HCT116 (cell line): ENCODE data around the gene SMPX. TPM values are rescaled to one million over a fixed set of nuclear protein-coding genes. Genes with fewer than 3 reads are reported as not detected.

ENCODE experiments used
- ATAC-seq: fragments of 200-7000 bp; cut with Tn5 transposase; 2 replicates; pipeline ENCODE4 v1.9.1; 2020; ENCODE audit warnings: mild to moderate bottlenecking, moderate library complexity
- BruUV-seq: library from RNA; stranded (reverse); fragments of 400-500 nt; replicated peaks from 2 replicates; lab custom pipeline; 2021; lab: Mats Ljungman, UMichigan
- CTCF ChIA-PET: fragments of 300-600 bp; sonication (Branson Sonifier 250); formaldehyde crosslinking; loops from one replicate; lab custom pipeline; 2021; ENCODE audit warnings: antibody characterized with exemption; lab: Charles Lee
- POLR2A ChIA-PET: fragments of 300-600, 350-600 bp; sonication (Branson Sonifier 250); formaldehyde crosslinking; loops from one replicate; lab custom pipeline; 2021; ENCODE audit warnings: antibody characterized with exemption; lab: Charles Lee
- RAD21 ChIA-PET, 2 experiments: fragments of 300-600 bp; sonication (Branson Sonifier 250); formaldehyde crosslinking; loops; one replicate each; lab custom pipeline; 2023; ENCODE audit warnings: low total read pairs in 2 of 2; ENCODE audit not compliant: uncharacterized antibody in 2 of 2, unreplicated experiment in 2 of 2, low non-redundant PET in 1 of 2; lab: Charles Lee
- DNase-seq: peaks from one replicate; pipeline ENCODE4 v3.0.0-alpha.2; 2010; ENCODE audit warnings: low read depth, low spot score
- H2AFZ ChIP-seq: fragments of 200-600 bp; shearing (Covaris generic), sonication (generic); 2 replicates; pipeline ENCODE4 v1.6.1; 2017; ENCODE audit warnings: low read depth, mixed run types, mixed read lengths, antibody characterized with exemption, low read length; ENCODE audit not compliant: poor library complexity, severe bottlenecking
- H3K27ac ChIP-seq: 2 replicates; pipeline ENCODE4 v1.5.1; 2012; ENCODE audit warnings: low read depth, low read length
- H3K27me3 ChIP-seq: fragments of 200-600 bp; sonication (generic); 2 replicates; pipeline ENCODE4 v1.6.1; 2016; ENCODE audit warnings: mixed run types, low read length, mixed read lengths; ENCODE audit not compliant: insufficient read depth
- H3K36me3 ChIP-seq, 2 experiments: fragments of 200-500 bp in 1 of 2; fragments of 200-600 bp in 1 of 2; sonication (Bioruptor generic) in 1 of 2; sonication (generic) in 1 of 2; 2 replicates each; pipeline versions ENCODE4 v1.5.1 to v1.6.1; 2014 to 2016; ENCODE audit warnings: low read length in 2 of 2, inconsistent platforms in 1 of 2, mixed read lengths in 1 of 2, mixed run types in 1 of 2; ENCODE audit not compliant: insufficient read depth in 2 of 2, control insufficient read depth in 1 of 2
- H3K4me1 ChIP-seq, 2 experiments: fragments of 200-600 bp in 1 of 2; sonication (generic) in 1 of 2; 2 replicates each; pipeline versions ENCODE4 v1.5.1 to v1.6.1; 2012 to 2017; ENCODE audit warnings: low read length in 2 of 2, inconsistent platforms in 1 of 2, mild to moderate bottlenecking in 1 of 2, mixed read lengths in 1 of 2, mixed run types in 1 of 2, moderate library complexity in 1 of 2; ENCODE audit not compliant: insufficient read depth in 2 of 2, control insufficient read depth in 1 of 2
- H3K4me2 ChIP-seq: fragments of 200-600 bp; sonication (generic); 2 replicates; pipeline ENCODE4 v1.6.1; 2017; ENCODE audit warnings: mixed run types, low read length, mixed read lengths
- H3K4me3 ChIP-seq, 2 experiments: fragments of 200-600 bp in 1 of 2; sonication (generic) in 1 of 2; replicated peaks in 1 of 2; 2 replicates each; pipeline ENCODE4 v1.5.1; 2011 to 2016; ENCODE audit warnings: low read length in 2 of 2, control low read depth in 1 of 2, low read depth in 1 of 2, mild to moderate bottlenecking in 1 of 2, mixed read lengths in 1 of 2, mixed run types in 1 of 2
- H3K79me2 ChIP-seq: fragments of 200-600 bp; sonication (generic); 2 replicates; pipeline ENCODE4 v1.6.1; 2017; ENCODE audit warnings: mild to moderate bottlenecking, mixed run types, low read length, moderate library complexity, mixed read lengths; ENCODE audit not compliant: insufficient read depth
- H3K9ac ChIP-seq: fragments of 200-600 bp; sonication (generic); 2 replicates; pipeline ENCODE4 v1.6.1; 2016; ENCODE audit warnings: low read length, mixed read lengths
- H3K9me2 ChIP-seq: fragments of 200-600 bp; sonication (generic), shearing (Covaris generic); 2 replicates; pipeline ENCODE4 v1.6.1; 2017; ENCODE audit warnings: mixed run types, mild to moderate bottlenecking, moderate library complexity; ENCODE audit not compliant: insufficient read depth
- H3K9me3 ChIP-seq, 2 experiments: fragments of 200-500 bp in 1 of 2; fragments of 200-600 bp in 1 of 2; sonication (Bioruptor generic) in 1 of 2; sonication (generic) in 1 of 2; 2 replicates each; pipeline ENCODE4 v1.6.1; 2014 to 2017; ENCODE audit warnings: low read length in 2 of 2, mixed read lengths in 2 of 2, inconsistent platforms in 1 of 2, low read depth in 1 of 2, mild to moderate bottlenecking in 1 of 2, mixed run types in 1 of 2, moderate library complexity in 1 of 2; ENCODE audit not compliant: control insufficient read depth in 1 of 2, insufficient read depth in 1 of 2
- H4K20me1 ChIP-seq: fragments of 200-600 bp; sonication (generic), shearing (Covaris generic); 2 replicates; pipeline ENCODE4 v1.6.1; 2017; ENCODE audit warnings: mixed run types, mild to moderate bottlenecking, moderate library complexity; ENCODE audit not compliant: insufficient read depth
- ATF3 ChIP-seq: IDR thresholded peaks from 2 replicates; pipeline ENCODE4 v1.6.1; 2012
- CEBPB ChIP-seq: IDR thresholded peaks from 2 replicates; pipeline ENCODE4 v1.6.1; 2012; ENCODE audit warnings: low read depth
- CTCF ChIP-seq, 3 experiments: fragments of 200-600 bp in 1 of 3; sonication (generic) in 1 of 3; IDR thresholded peaks in 2 of 3; conservative IDR thresholded peaks in 1 of 3; 2 replicates each; pipeline ENCODE4 v1.5.1; 2012 to 2017; ENCODE audit warnings: low read depth in 2 of 3, low read length in 2 of 3, antibody characterized with exemption in 1 of 3, borderline replicate concordance in 1 of 3, control low read depth in 1 of 3, mild to moderate bottlenecking in 1 of 3, mixed read lengths in 1 of 3, mixed run types in 1 of 3, moderate library complexity in 1 of 3; ENCODE audit not compliant: insufficient read depth in 1 of 3
- EZH2phosphoT487 ChIP-seq: fragments of 200-600 bp; IDR thresholded peaks from 2 replicates; pipeline ENCODE4 v1.6.1; 2018; ENCODE audit warnings: antibody characterized with exemption, borderline replicate concordance
- JUND ChIP-seq: IDR thresholded peaks from 2 replicates; pipeline ENCODE4 v1.6.1; 2012
- POLR2AphosphoS5 ChIP-seq: IDR thresholded peaks from 2 replicates; pipeline ENCODE4 v1.6.1; 2011; ENCODE audit warnings: mild to moderate bottlenecking, low read depth, low read length, moderate library complexity
- REST ChIP-seq: IDR thresholded peaks from 2 replicates; pipeline ENCODE4 v1.6.1; 2012; ENCODE audit warnings: low read depth
- SRF ChIP-seq: IDR thresholded peaks from 2 replicates; pipeline ENCODE4 v1.6.1; 2012; ENCODE audit warnings: low read depth
- TCF7L2 ChIP-seq: IDR thresholded peaks from 2 replicates; pipeline ENCODE4 v1.7.0; 2011; ENCODE audit warnings: borderline replicate concordance, inconsistent platforms; ENCODE audit not compliant: insufficient read depth, insufficient read length; ENCODE audit errors: extremely low read depth
- YY1 ChIP-seq: IDR thresholded peaks from 2 replicates; pipeline ENCODE4 v1.6.1; 2011; ENCODE audit warnings: low read length, low read depth, moderate library complexity, mild to moderate bottlenecking; ENCODE audit not compliant: insufficient replicate concordance; ENCODE audit errors: extremely low read depth
- ZBTB33 ChIP-seq: IDR thresholded peaks from 2 replicates; pipeline ENCODE4 v1.6.1; 2011; ENCODE audit warnings: mild to moderate bottlenecking, low read length, moderate library complexity; ENCODE audit not compliant: insufficient replicate concordance; ENCODE audit errors: extremely low read depth
- ZFX ChIP-seq: fragments of 450-650 bp; IDR thresholded peaks from 2 replicates; pipeline ENCODE4 v1.6.1; 2017
- intact Hi-C: fragments of 100-400 bp; cut with micrococcal nuclease; formaldehyde crosslinking; loops from 2 replicates; pipeline ENCODE4 v1.10.0; 2022
- total RNA-seq: library from RNA; stranded (reverse); gene quantifications from one replicate; pipeline ENCODE4 v1.2.1, GENCODE V29; 2021; ENCODE audit not compliant: unreplicated experiment

SMPX gene
- total RNA-seq, 1 experiment from 2014 or later, result 0.59 TPM

- DNase-seq, result no peak
- ChIA-PET RAD21 (no interaction called here), POLR2A (no interaction called here)
- Histone ChIP-seq H3K4me3 (no peak overlapping the region), H3K4me2 (no peak overlapping the region), H3K36me3 (no peaks in the 10 kb centered on the region), H3K4me1 (no peaks in the 10 kb centered on the region), H3K27me3 (no peaks in the 10 kb centered on the region), H3K79me2 (no peaks in the 10 kb centered on the region), H3K9me3 (no peaks in the 10 kb centered on the region), H4K20me1 (no peaks in the 10 kb centered on the region), H3K9ac (no peak overlapping the region), H3K27ac (no peak overlapping the region), H3K9me2 (no peaks in the 10 kb centered on the region)
- BruUV-seq, result no TSS peak
- intact Hi-C loops, result no loop called here
- no peak for TF ChIP-seq YY1
- no peak for TF ChIP-seq CTCF (IDR thresholded peaks at IDR 0.05 in 2 of 3, conservative IDR thresholded peaks at IDR 0.05 in 1 of 3; ENCODE audit: borderline replicate concordance in 1 of 3, insufficient read depth in 1 of 3, low read depth in 2 of 3, low read length in 2 of 3)
- TF ChIP-seq, all 23 proteins: peak for 0
- H2AFZ ChIP-seq, result no peak overlapping the region
- CTCF ChIA-PET, result no interaction called here
- ATAC-seq, result no peak
Observed at GRCh38 chrX:21659320-21659719, 98.6 kb downstream of the SMPX start.

GRCh38 chrX:21658746-21659145, 99.2 kb downstream of the SMPX start:
- Histone ChIP-seq H3K79me2 (no peaks in the 10 kb centered on the region), H3K9ac (no peak overlapping the region), H3K27me3 (no peaks in the 10 kb centered on the region), H3K9me3 (no peaks in the 10 kb centered on the region), H3K4me2 (no peak overlapping the region), H3K9me2 (no peaks in the 10 kb centered on the region), H2AFZ (no peak overlapping the region), H3K36me3 (no peaks in the 10 kb centered on the region), H3K27ac (no peak overlapping the region), H3K4me3 (no peak overlapping the region), H3K4me1 (no peaks in the 10 kb centered on the region), H4K20me1 (no peaks in the 10 kb centered on the region)
- CTCF ChIA-PET, result no interaction called here
- RAD21 ChIA-PET, result no interaction called here
- no peak for DNase-seq
- no TSS peak for BruUV-seq
- intact Hi-C loops, result no loop called here
- POLR2A ChIA-PET, result no interaction called here
- ATAC-seq, result no peak
- TF ChIP-seq SRF, result no peak
- no peak for TF ChIP-seq EZH2phosphoT487
- no peak for TF ChIP-seq JUND
- no peak for TF ChIP-seq POLR2AphosphoS5
- TF ChIP-seq ATF3, result no peak
- TF ChIP-seq ZFX, result no peak
- TF ChIP-seq REST, result no peak
- no peak for TF ChIP-seq YY1
- no peak for TF ChIP-seq TCF7L2
- TF ChIP-seq ZBTB33, result no peak
- no peak for TF ChIP-seq CEBPB
